HG03342 (cell line): ENCODE data around the gene CUBN.

Source experiments
- ATAC-seq: cut with Tn5 transposase; IDR thresholded peaks from one replicate; pipeline ENCODE4 v1.9.1; 2021; ENCODE audit warnings: mild to moderate bottlenecking, moderate library complexity; ENCODE audit not compliant: unreplicated experiment

The CUBN gene

DNA sequence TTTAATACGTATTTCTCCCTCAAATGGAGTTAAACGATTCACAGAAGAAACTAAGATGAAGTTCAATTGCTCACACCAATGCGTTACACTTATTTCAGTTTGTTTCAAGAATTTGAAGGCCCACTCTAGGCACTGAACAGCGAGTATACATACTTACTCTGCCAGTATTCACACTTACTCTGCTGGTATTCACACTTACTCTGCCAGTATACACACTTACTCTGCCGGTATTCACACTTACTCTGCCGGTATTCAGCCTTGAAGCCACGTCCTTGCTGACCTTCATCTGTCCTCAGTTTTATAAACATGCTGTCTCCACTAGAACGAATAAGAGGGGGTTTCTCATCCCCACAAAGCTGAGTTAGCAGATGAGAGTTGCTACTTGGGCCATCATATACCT lies 86.0 kb downstream of the CUBN start:
- no peak for ATAC-seq

DNA sequence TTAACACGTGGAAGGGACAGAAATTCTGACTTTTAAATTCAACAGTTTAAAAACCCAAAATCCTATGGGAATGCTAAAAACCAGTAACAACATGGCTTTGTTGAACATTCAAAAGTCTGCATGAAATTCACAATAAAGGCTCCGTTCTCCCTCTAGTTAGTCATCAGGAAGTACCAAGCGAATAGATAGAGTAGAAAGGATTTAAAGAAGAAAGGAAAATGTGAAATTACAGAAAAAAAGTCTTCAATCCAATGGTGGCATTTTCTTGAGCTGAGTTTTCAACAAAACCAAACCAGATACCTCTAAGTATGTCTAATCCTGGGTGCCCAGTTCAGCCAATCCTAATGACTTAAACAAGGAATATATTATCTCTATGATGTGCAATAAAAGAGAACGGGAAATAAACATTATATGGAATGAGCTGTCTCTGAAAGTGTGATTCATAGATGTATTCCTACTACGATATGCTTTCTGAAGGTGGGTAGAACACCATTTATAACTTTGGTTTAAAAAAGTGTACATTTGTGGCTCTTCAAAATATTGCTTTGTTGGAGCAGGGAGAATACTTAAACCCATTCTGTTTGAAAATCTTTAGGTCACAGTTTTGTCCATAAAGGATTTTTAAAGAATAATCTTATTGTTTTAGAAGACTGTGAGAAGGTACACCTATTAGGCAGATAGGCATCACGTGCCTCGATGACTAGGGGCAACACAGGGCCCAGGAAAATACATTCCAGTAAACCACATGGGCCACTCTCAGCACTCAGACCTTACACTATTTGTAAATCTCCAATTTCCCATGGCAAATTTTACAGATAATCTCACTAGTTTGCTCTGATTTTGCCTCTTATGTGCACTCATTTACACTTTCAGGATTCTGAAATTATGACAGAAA lies 87.7 kb downstream of the CUBN start:
- ATAC-seq: no peak

DNA sequence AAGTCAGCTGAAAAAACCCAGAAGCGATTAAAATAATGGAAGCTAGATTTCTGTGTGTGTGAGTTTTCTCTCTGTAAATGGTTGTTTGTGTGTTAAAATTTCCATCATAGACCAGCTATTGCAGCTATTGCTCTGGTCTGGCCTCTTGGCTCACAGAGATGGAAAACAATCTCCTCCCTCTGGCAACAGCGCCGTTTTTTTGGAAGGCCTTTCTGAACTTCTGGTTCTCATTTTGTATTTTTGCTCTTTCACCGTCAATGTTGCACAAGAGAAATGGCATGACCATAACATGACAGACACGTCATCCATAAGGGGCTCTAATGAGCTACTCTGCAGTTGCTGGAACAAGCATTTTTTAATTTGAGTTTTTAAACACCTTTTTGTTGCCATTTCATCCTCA lies 91.0 kb downstream of the CUBN start:
- ATAC-seq: no peak

DNA sequence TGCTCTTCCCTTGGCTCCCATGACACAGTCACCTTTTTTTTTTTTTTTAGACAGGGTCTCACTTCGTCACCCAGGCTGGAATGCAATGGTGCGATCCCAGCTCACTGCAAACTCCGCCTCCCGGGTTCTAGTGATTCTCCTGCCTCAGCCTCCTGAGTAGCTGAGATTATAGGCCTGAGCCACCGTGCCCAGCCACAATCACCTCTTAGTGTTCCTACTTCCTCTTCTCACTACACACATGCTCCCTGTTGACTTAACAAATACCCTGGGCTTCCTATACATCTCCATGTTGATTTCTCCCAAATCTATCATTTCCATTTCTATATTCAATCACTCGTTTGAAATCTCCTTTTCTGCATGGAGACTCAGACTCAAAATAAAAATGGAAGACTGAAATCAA lies 91.7 kb downstream of the CUBN start:
- ATAC-seq: no peak

DNA sequence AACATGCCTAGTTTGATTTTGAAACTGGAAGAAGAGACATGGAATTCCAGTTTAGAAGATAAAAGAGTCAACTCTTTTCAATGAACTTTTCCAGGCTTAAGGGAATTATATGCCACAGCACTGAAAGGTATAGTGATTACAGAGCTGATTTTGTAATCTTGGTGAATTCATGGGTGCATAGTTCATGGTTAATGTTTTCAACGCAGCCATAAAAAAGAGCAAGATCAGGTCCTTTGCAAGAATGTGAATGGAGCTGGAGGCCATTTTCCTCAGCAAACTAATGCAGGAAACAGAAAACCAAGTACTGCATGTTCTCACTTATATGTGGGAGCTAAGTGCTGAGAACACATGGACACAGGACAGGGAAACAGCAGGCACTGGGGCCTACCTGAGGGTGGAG lies 94.2 kb downstream of the CUBN start:
- no peak for ATAC-seq

DNA sequence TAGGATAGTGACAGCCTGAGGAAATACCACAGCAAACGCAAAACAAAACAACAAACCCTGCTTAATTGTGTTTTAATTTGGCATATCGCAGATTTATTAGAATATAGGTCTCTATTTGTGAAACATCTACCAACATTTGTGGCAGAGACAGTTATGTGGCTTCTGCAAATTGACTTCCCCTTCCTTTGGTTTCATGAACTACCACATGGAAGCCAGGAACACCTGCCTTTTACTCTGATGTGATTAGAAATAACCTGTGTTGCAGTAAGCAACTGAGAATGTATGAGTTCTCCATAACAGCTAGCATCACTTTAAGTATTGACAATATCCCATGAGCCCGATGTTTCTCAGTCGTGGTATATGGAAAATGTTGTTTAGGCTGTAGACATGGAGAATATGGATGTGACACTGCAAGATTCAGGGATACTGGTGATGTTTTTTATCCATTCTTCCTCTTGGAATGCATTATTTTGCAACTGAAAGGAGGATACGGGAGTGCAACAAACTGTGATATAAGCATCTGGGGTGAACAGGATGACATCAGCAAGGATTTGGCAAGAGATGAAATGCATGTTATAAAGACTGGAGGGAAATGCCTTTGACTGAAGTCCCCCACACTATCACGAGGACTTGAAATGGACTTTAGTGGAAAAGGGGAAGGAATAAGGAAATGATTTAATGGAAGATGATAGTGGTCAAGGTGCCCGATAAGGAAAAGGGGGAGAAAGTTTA lies 95.9 kb downstream of the CUBN start:
- no peak for ATAC-seq

DNA sequence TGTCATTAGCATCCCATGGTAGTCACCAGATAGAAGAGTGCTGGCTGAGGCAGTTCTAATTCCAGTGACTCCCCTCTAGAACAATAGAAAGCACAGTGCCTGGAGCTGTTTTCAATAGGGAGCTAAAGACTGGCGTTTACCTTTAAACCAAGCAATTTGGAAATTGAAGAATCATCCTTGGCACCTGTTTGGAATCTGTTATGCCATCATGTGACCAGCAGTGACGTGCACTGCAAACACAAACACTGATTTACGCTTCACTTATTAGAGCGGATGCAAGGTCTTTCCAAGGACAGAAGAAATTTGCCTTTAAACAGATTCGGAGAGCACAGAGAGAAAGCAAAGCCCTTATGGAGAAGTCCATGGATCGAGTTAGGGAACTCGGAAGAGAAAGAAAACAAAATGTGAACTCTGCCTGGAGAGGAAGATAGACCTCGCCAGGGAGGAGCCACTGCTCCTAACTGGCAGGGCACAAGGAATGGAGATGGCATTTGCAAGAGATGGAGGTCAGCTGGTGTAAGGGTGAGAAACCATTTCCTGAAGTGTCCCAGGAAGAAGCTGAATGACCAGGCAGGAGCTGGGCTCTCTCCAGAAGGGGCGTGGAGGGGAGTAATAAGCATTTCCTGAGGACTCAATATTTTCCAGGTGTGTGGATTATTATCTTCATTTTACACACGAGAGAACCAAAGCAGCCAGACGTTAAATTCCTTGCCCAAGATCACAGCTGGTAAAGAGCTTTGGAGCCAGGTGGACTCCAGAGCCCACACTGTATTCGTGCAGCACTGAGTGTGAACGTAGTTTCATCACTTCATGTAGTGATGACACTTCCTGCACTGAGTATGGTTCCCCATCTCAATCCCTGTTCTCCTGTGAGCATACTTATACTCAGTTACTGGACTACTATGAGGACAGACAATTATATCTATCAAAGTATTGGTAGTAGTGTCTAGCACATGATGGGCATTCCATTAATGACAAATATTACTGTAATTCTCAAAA lies 97.7 kb downstream of the CUBN start:
- ATAC-seq: no peak

DNA sequence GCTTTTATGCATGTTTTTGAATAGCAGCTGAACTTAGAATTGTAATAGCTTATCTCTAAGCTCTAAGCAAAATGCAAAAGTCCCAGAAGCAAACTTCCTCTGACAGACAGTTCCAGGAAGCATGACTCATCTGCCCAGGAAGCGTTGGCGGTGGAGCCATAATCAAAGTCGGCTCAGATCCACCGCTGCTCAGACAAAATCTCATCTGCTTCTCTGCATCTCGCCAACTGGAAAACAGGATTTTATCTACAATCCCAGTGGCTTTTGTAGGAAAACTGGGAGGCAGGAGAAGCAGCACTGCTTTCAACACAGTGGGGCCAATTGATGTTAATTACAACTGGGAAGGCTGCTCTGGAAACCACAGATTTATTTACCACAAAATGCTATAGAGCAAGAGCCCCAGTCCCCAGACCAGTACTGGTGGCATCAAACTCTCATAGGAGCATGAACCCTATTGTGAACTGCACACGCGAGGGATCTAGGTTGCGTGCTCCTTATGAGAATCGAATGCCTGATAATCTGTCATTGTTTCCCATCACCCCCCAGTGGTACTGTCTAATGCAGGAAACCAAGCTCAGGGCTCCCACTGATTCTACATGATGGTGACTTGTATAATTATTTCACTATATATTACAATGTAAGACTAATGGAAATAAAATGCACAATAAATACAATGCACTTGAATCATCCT lies 99.9 kb downstream of the CUBN start:
- peak; percentile 31 for ATAC-seq

DNA sequence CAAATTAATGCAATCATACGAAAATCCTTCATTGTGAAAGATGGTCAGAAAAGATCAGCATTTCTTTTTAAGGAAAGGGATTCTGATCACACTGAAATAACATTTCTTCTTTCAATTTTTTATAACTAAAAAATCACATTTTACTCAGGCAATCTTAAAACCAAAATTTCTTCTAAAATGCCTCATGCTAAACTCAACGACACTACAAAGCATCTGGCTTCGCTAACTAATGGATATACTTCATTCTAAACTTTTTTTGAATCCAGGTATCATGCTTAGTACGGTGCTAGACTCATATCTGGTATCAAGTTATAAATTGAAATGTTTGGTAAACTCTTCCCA lies 100.4 kb downstream of the CUBN start:
- ATAC-seq: no peak

DNA sequence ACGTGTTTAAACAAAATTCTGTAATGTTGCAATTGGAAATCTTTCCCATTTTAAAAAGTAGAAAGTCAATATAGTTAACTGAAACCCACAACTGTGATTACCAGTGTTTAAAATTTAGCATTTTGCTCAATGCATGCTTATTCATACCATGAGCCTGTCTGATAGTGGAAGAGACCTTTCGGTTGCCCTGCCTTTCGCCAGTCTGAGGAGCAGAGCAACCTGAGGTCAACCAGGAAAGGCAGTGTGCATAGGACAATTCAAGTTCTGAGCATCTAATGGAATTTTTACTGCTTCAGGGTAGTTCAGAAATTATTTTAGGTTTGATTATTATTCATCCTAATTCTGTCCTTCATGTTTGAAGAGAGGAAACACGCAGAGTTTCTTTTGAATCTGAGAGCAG lies 100.8 kb downstream of the CUBN start:
- no peak for ATAC-seq

DNA sequence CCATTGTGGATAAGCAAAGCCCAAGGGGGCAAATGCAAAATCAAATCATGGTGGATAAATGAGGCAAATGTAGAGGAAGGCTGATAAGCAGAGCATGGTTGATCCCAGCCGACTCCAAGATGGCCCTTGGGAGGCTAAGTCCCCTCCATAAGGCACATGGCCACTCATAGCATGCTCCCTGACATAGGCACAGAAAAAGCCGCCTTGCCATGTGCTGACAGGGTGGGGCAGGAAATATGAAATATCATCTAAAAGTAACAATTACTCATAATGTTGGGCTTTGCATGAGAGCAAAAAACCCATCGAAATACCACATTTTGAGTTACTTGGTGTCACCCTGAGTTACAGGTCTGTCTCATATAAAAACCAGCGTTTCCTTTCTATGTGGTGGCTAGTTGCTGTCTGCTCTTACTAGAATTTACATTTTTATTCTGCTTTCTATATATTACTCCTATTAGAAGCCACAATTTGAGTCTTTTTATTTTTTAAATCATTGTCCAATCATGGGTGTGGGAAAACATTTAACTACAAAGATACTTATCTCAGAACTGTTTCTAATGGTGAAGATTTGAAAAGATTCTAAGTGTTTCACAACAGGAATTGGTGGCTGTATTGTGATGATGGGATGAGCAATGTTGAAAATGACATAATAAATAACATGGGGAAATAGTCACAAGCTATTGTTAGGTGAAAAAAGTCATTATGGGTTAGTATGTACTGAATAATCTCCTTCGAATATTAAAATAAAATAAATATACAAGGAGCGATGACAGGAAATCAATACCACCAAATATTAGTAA lies 102.7 kb downstream of the CUBN start:
- ATAC-seq: peak; percentile 41

DNA sequence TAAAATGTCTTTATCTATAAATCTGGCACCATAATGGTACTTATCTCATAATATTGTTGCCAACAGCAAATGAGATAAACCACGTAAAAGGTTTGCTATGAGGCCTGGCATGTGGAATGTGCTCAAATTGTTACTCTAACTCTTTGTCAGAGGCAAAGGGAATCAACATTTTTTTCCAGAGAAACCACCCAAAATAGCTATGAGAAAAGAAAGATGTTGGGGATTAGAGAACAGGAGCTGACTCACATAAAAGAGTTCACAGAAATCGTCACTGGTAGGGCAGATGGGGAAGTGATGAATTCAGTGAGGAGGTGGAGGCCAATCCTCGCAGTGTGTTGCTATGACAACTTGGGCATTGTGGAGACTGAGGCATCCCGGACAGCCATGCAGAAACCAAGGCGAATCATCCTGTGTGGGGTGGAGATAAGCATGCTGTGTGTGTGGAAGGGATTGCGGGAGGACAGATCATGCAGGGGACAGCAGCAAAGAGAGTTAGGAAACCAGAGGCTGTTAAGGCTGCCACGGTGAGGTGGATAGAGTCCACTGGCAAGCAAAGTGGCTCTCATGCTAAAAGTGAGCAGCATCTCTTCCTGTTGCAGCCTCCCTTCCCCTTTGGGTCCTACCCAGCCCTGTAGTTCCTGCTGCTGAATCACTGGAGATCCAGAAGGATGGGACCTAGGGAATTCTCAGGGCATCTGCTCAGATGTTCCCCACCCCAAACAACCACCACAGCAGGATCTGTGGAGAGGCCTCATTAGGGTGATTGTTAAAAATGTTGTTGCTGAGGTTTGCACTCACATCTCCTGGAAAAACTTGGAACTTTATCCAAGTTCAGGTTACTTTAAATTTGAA lies 103.9 kb downstream of the CUBN start:
- no peak for ATAC-seq

DNA sequence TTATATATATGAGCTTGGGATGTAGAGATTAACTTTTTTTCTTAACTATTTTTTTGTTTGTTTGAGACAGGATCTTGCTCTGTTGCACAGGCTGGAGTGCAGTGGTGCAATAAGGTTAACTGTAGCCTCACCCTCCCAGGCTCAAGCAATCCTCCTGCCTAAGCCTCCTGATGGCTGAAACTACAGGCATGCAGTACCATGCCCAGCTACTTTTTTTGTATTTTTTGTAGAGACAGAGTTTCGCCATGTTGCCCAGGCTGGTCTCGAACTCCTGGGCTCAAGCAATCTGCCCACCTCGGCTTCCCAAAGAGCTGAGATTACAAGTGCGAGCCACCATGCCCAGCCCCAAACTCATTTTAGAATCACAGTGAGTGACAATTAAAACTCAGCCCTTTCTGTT lies 105.2 kb downstream of the CUBN start:
- no peak for ATAC-seq

DNA sequence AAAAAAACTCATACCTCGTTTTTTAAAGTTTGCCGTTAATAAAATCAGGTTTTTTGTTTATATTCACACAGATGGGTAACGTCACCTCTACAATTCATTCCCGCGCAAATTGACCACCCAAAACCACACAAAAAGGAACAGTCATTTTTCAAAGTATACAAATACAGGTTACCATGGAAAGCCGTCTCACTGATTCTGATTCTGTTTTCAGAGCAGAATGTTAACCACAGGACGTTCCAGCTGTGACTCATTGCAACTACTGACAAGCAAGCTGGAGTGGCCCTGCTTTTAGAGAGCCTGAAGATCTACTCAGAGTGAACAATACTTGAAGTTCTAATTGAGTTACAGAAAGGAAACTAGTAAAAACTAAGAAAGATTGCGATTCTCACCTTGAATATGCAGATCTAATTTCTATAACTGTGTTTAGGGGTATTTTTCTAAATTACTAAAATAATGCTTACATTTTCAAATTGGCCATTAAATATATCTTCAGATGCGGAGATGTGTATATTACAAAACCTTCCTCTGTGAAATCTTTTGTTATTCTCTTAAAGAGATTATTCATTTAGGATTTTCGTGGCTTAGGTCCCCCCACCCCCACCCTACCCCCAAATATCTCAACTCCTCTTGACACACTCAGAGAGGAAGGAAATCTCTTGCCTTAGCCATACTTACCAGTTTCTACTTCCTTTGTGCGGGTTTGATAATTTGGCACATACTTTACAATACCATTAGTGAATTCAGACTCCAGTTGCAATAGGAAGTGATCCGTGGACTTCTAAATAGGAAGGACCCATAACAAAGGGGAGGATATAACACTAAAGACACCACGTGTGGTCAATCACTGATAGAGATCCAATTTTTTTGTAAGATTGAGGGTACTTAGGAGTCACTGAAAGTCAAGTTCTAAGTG lies 106.0 kb downstream of the CUBN start:
- peak; percentile 93 for ATAC-seq

DNA sequence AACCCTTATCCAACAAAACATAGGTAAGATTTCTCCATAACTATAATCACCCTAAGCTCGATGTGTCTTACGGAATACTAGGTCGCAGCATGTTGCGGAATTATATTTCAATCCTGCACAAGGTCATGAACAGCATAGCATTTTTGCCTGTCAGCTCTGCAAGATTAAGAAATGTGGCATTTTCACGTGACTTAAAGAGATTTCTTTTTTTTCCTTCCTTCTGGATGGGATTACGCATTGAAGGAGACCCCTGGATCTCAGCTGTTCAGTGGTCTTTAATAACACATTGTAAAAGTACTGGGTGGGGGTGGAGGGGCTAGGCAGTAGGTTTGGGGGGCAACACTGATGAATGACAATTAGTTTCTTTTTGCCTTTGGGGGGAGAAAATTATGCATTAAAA lies 106.7 kb downstream of the CUBN start:
- ATAC-seq: no peak

DNA sequence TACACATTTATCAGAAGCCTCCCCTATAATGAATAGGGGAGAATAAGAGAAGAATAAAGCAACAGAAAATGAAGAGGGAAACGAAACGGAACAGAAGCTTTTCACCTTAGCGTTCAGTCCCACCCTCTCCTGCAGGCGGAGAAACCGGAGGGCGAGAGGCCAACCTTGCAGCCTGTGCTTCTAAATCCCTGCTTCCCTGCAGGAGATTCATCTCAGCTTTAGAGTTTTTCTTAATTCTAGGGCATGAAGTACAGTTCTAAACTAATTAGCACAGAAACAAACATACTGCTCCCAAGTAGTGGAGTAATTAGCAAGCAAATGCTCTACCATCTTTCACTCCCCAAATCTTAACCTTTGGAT lies 107.2 kb downstream of the CUBN start:
- no peak for ATAC-seq

DNA sequence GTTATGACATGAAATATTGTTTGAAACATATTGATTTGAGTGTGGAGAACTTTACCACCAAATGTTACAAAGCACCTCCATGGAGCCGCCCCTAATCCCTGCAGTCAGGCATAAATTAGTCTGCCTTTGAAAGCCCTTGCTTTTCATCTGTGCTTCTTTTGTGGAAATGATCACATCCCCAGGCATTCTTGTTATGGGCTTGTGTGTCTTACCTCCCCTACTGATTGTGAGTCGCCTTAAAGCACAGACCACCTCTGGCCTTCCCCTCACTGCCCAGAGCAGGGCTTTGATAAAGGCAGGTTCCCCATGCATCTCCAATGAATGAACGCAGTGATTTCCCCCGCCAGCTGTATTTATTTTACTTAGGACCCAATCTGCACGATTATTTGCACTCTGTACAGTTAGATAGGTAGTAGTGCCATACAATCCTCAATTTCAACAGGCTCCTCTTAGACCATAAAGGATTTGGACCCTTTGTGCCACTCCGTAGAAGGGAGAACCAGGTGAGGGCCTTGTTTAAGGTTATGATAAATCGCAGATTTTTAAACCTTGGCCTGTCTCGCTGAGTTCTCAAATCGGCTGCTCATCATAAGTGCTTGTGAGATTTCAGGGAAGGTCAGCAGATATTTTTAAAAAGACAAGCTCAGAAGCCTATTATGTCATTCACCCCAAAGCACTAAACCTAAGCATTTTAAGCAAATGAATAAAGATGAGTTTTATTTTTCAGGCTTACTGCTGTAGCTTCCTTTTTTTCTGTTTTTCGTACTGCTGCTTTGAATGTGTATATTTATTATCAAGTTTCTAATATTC lies 107.8 kb downstream of the CUBN start:
- ATAC-seq: no peak
